Measurements from ENCODE around the gene OR8B3.

Gene OR8B3

GRCh38 chr11:124359566-124359965 lies 39.3 kb downstream of the OR8B3 start:
- no peak for FAIRE-seq

- FAIRE-seq, result no peak
These were observed 52.4 kb downstream of the OR8B3 start for GRCh38 chr11:124346311-124346955.
